Spinal cord (tissue), 10 donors: ENCODE results near the gene STIM2. TPM values are rescaled to one million over a fixed set of nuclear protein-coding genes. Genes with fewer than 3 reads are reported as not detected.
A peak's percentile ranks its signal among the peaks of the same experiment; 100 is the strongest.

Experiments
- DNase-seq, 6 donors: peaks; one replicate each; pipeline versions ENCODE4 v3.0.0 to v3.0.0-alpha.2; 2013 to 2015; ENCODE audit warnings: low spot score in 6 of 6, low read depth in 4 of 6
- H3K27ac ChIP-seq: one replicate; pipeline ENCODE4 v1.5.1; 2013; ENCODE audit warnings: low read depth, low read length, control low read depth
- H3K27me3 ChIP-seq: one replicate; pipeline ENCODE4 v1.6.1; 2013; ENCODE audit warnings: low read length; ENCODE audit not compliant: control insufficient read depth, insufficient read depth
- H3K36me3 ChIP-seq: one replicate; pipeline ENCODE4 v1.6.1; 2013; ENCODE audit warnings: low read length; ENCODE audit not compliant: control insufficient read depth, insufficient read depth
- H3K4me1 ChIP-seq: one replicate; pipeline ENCODE4 v1.6.1; 2013; ENCODE audit warnings: low read length; ENCODE audit not compliant: control insufficient read depth, insufficient read depth
- H3K4me3 ChIP-seq: one replicate; pipeline ENCODE4 v1.5.1; 2013; ENCODE audit warnings: low read depth, low read length, control low read depth
- H3K9me3 ChIP-seq: one replicate; pipeline ENCODE4 v1.6.1; 2013; ENCODE audit warnings: low read length; ENCODE audit not compliant: control insufficient read depth, insufficient read depth
- WGBS: methylation state at CpG from one replicate; pipeline ENCODE4 v1.1.5; 2013; ENCODE audit warnings: missing lambda C conversion rate; ENCODE audit not compliant: insufficient coverage; 5-methylcytosine and 5-hydroxymethylcytosine counted together
- polyA plus RNA-seq, 2 donors: library from polyadenylated mRNA; unstranded; fragments of 120-200 nt; gene quantifications; one replicate each; pipeline ENCODE4 v1.2.1, GENCODE V29; 2013; ENCODE audit not compliant: insufficient read length in 2 of 2
- total RNA-seq, 2 donors: library from RNA; depleted of rRNA in 1 of 2; stranded (reverse); fragments of 120-200 nt in 1 of 2; fragments of >200 nt in 1 of 2; gene quantifications; one replicate each; pipeline versions ENCODE4 v1.2.3 to v1.2.4, GENCODE V29; 2013 to 2014
- donor health status: healthy.

Gene STIM2
- total and polyA plus RNA-seq, 4 donors: 27.3 to 69.5 (median 44.2) TPM

DNA sequence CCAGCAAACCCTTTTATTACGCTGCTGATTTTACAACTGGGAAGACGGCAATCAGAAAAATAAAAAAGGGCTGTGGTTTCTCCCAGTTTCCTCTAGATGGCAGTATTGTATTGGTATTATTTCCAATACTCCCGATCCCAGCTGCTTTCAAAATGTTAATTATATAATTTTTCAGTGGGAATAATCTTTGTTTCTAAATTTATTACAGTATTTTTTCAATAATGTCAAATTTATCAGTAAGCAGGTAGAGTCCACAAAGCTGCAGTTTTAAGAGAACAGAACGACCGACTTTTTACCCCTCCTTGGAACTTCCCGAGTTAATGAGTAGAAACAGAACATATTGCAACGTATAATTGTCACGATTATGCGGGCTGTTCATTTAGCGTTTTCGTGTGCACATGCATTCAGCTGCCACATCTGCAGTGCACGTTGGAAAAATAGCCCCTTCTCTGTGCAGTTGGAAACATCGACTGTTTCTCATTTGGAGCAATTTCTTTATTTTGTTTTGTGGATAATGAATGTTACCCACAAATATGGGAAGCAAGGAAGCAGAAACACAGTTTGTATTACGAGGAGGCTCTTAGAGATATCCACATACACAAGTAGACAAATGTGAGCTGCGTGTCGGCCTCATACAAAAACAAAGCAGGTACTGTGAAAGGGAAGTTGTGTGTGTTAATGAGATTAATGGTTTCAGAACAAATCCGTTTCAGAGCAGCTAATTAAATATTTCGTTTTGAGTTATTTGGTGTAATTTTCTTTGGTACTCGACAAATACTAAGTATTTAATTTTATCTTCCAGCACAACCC, 188.0 kb downstream of the STIM2 start:
- Histone ChIP-seq H3K27me3 (no peaks in the 10 kb centered on the region), H3K27ac (no peak overlapping the region)
- WGBS: 0% methylated on average over 2 of the region's 19 CpGs

DNA sequence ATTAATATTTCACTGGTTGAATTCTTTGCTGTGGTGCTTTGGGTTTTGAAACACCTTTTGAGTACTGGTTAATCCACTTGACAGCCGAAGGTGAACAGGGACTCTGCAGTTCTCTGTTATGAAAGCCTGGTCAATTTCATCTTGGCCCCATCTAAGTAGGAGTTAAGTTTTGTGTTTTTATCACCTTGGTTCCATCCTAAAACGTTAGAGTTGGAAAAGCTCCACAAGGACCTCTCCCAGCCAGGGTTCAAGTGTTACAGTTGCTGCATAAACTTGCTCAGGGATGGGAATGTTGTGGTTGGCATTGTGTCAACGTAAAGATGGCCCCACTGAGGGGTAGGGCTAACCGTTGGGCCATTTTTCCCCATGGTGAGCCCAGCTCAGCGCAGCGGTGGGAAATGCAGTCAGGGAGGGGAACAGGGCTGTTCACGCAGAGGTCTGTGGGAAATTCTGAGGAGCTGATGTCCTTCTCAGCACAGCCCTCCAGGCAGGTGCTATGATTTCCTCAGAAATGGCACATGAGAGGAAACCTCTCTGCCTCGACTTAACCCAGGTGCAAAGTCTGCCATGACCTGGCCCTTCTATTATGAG, 188.7 kb downstream of the STIM2 start:
- Histone ChIP-seq H3K27ac (no peak overlapping the region), H3K4me3 (no peak overlapping the region), H3K9me3 (no peaks in the 10 kb centered on the region), H3K36me3 (no peaks in the 10 kb centered on the region), H3K27me3 (no peaks in the 10 kb centered on the region), H3K4me1 (peaks cover 4% of the 10 kb centered on the region)
- 60% methylated on average over 7 of the region's 8 CpGs for WGBS
- DNase-seq: peak in 1 of 6 donors; percentile 58

More for the DNA sequence above, 188.0 kb downstream of the STIM2 start:
- peak; percentile 36 to 91 (median 55) for DNase-seq
- Histone ChIP-seq H3K9me3 (peaks cover 2% of the 10 kb centered on the region), H3K4me1 (peaks cover 4% of the 10 kb centered on the region), H3K4me3 (peak overlapping the region; percentile 46), H3K36me3 (no peaks in the 10 kb centered on the region)

DNA sequence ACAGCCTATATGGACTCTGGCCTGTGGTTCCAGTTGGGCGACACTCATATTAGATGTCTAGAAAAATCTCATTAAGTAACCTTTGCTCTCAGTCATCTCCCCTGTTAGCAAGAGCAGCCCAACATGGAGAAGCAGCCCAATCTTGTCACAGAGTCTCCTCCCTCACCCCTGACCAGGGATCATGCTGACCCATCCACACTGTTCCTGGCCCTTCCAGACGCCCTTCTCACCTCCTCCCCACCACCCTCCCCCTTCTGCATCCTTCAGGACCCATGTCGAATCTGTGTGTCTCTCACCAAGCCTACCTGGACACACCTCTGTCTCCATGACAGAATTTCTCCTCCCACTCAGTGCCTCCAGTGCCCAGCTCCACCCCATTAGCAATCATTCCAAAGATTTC, 190.1 kb downstream of the STIM2 start:
- no peak overlapping the region for H3K27ac ChIP-seq
- no peaks in the 10 kb centered on the region for H3K36me3 ChIP-seq
- H3K9me3 ChIP-seq: no peaks in the 10 kb centered on the region
- peaks cover 4% of the 10 kb centered on the region for H3K4me1 ChIP-seq
- H3K4me3 ChIP-seq: no peak overlapping the region
- no peaks in the 10 kb centered on the region for H3K27me3 ChIP-seq
- DNase-seq: no peak
- WGBS: 75% methylated on average over 3 of the region's 3 CpGs

DNA sequence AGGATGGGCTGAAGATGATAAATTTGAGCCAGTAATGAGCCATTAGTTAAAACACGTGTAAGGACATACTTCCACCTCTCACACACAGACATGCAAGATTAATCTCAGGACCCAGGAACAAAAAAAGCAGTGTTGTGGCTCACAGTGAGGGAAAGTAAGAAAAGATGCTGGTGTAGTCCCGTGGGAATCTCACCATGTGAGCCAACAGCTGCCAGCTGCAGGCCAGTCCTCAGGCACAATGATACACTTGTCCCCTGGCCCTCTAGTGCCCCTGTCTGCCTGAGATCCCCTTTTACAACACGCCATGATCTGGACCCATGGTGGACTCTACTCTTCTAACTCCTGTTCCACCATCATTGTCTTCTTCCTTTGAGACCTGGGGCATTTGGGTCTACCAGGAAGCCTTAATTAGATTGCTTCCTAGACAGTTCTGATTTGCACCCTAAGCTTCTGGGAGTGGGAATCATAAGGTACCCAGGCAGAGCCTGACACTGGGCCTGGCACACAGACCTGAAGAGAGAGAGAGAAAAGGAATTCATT, 194.7 kb downstream of the STIM2 start:
- H3K36me3 ChIP-seq: no peaks in the 10 kb centered on the region
- H3K9me3 ChIP-seq: no peaks in the 10 kb centered on the region
- peak in 3 of 6 donors; percentile 10 to 67 (median 60) for DNase-seq
- no peak overlapping the region for H3K4me3 ChIP-seq
- WGBS: 48% methylated on average over 2 of the region's 3 CpGs
- no peaks in the 10 kb centered on the region for H3K27me3 ChIP-seq
- no peak overlapping the region for H3K27ac ChIP-seq
- H3K4me1 ChIP-seq: no peaks in the 10 kb centered on the region

DNA sequence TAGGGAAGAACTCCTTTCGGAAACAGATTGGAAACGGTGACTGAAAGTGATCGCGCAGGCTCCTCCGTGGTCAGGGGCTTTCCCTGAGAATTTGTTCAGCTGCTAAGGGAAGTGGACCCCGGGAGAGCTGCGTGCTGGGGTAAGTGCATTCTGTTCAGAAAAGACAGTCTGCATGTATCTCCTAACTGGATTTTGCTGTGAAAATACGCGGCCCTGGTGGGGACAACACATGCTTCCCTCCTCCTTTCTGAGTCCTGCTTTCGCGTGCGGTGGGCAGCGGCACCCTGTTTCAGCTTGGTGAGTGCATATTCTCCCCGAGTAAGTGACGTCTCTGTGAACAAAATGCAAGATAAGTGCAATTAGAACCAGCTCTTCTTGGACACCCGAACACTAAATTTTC, 195.6 kb downstream of the STIM2 start:
- 85% methylated on average over 15 of the region's 16 CpGs for WGBS
- no peaks in the 10 kb centered on the region for H3K4me1 ChIP-seq
- H3K36me3 ChIP-seq: no peaks in the 10 kb centered on the region

DNA sequence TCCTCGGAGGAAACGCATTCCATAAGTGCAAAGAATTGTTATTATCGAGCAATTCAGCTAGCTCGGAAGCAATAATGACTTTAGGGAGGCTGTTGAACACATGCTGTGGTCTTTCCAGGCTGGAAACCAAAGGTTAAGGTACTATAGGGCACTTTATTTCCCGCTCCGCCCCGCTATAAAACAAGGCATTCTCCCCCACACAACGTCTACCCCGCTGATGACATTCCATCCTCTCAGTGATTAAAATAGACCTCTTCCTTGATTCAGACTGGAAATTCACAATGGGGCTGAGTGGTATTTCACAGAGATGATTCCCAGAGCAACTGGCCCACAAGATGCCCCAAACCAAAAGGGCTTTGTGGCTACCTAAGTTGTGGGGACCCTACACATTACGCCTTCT, 196.4 kb downstream of the STIM2 start:
- Histone ChIP-seq H3K9me3 (no peaks in the 10 kb centered on the region), H3K27me3 (no peaks in the 10 kb centered on the region), H3K27ac (no peak overlapping the region), H3K4me3 (no peak overlapping the region), H3K36me3 (no peaks in the 10 kb centered on the region), H3K4me1 (no peaks in the 10 kb centered on the region)
- DNase-seq: peak in 1 of 6 donors; percentile 62
- 70% methylated on average over 5 of the region's 10 CpGs for WGBS

More for the DNA sequence above, 195.6 kb downstream of the STIM2 start:
- no peak for DNase-seq
- no peak overlapping the region for H3K4me3 ChIP-seq
- H3K27me3 ChIP-seq: no peaks in the 10 kb centered on the region
- no peaks in the 10 kb centered on the region for H3K9me3 ChIP-seq
- H3K27ac ChIP-seq: no peak overlapping the region

DNA sequence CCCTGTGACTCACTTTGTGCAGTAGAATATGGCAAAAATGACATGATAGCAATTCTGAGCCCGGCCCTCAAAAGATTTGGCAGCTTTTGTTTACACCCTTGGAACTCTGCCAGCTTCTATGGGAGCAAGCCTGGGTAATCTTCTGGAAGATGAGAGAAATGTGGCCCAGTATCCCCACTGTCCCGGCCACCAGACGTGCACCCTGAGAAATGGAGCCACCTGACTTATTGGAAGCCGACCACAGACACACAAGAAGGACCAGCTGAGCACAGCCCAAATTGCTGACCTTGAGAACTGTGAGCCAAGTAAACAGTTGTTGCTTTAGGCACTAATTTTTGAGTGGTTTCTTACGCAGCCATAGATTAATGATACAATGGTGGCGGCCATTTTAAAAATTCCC, 197.0 kb downstream of the STIM2 start:
- no peak overlapping the region for H3K27ac ChIP-seq
- 79% methylated on average over 4 of the region's 6 CpGs for WGBS
- H3K9me3 ChIP-seq: no peaks in the 10 kb centered on the region
- no peaks in the 10 kb centered on the region for H3K36me3 ChIP-seq
- H3K4me1 ChIP-seq: no peaks in the 10 kb centered on the region
- DNase-seq: no peak
- H3K4me3 ChIP-seq: no peak overlapping the region
- no peaks in the 10 kb centered on the region for H3K27me3 ChIP-seq

DNA sequence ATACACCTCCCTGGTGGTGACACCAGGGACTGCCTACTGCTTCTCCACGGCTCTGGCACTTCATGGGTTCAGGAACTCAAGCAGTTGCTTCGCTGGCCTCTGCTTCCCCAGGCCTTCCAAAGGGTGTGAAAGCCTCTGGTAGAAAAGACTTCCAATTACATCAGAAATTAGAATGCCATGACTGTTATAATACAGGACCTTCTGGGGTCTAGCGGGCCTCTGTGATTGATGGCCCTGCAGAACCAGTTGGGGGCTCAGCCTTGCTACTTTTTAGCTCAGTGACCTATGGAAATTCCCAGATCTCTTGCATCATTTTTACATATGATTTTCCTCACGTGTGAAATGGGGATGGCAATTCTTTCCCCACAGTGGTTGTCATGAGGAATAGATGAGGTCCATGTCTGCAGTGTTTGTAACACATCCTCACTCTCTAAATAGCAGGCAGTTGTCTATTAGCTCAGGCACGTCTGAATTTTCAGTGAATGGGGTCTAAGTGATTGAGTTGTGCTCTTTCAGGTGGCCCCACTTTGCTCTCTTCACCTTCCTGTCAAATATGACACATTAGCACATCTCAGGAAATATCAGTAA, 198.3 kb downstream of the STIM2 start:
- Histone ChIP-seq H3K27ac (no peak overlapping the region), H3K9me3 (no peaks in the 10 kb centered on the region)
- WGBS: 86% methylated on average over 2 of the region's 5 CpGs

DNA sequence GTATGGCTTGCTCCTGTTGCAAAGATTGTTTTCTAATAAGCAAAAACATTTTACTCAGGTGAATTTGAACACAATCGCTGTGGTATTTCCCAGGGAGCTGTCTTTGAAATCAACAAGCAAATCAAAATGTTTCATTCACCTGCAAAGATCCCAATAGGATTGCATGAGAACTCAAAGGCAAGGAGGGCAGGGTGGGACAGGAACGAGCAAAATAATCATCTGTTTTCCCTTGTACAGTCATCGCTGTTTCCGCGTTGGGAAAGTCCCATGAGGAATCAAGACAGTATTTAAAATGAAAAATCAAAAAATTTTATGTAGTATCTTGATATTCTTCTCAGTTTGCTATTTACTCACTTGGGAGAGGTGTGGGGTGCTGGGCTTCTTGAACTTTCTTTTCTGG, 198.8 kb downstream of the STIM2 start:
- WGBS: no CpG with 5 or more reads among the region's 5 CpGs
- Histone ChIP-seq H3K36me3 (no peaks in the 10 kb centered on the region), H3K9me3 (no peaks in the 10 kb centered on the region)

More for the DNA sequence above, 198.3 kb downstream of the STIM2 start:
- Histone ChIP-seq H3K4me3 (no peak overlapping the region), H3K36me3 (no peaks in the 10 kb centered on the region), H3K27me3 (no peaks in the 10 kb centered on the region), H3K4me1 (no peaks in the 10 kb centered on the region)
- no peak for DNase-seq

More for the DNA sequence above, 198.8 kb downstream of the STIM2 start:
- no peak for DNase-seq
- Histone ChIP-seq H3K4me3 (no peak overlapping the region), H3K27ac (no peak overlapping the region), H3K4me1 (no peaks in the 10 kb centered on the region), H3K27me3 (no peaks in the 10 kb centered on the region)
